ENCODE data around the gene CRACR2B.
A peak's percentile ranks its signal among the peaks of the same experiment; 100 is the strongest.

The CRACR2B gene

GRCh38 chr11:811446-812245 is 16.1 kb upstream of the CRACR2B start:
- no peak for DNase-seq

GRCh38 chr11:812390-812789 is 15.3 kb upstream of the CRACR2B start:
- DNase-seq: no peak

GRCh38 chr11:813072-813455 is 14.7 kb upstream of the CRACR2B start:
- no peak for DNase-seq

- DNase-seq: no peak
These were observed 14.1 kb upstream of the CRACR2B start for GRCh38 chr11:813456-814096.

- no peak for DNase-seq
These were observed 11.9 kb upstream of the CRACR2B start for GRCh38 chr11:815675-816432.

- DNase-seq: no peak
These were observed 11.3 kb upstream of the CRACR2B start for GRCh38 chr11:816433-816779.

- no peak for DNase-seq
These were observed 9.2 kb upstream of the CRACR2B start, which contains the start of gene PNPLA2 for GRCh38 chr11:818396-819128. Gene PNPLA2 (plus strand): TSS chr11:818914. CDS start chr11:819719, 805 bp downstream.

- DNase-seq: peak; percentile 94
These were observed 8.4 kb upstream of the CRACR2B start for GRCh38 chr11:819129-819931.

GRCh38 chr11:819943-820649 is 7.6 kb upstream of the CRACR2B start:
- peak; percentile 96 for DNase-seq

GRCh38 chr11:820655-821511 is 6.8 kb upstream of the CRACR2B start:
- no peak for DNase-seq

- DNase-seq: no peak
These were observed 6.0 kb upstream of the CRACR2B start for GRCh38 chr11:821512-822371.

- no peak for DNase-seq
These were observed 4.1 kb upstream of the CRACR2B start for GRCh38 chr11:823441-824291.

GRCh38 chr11:824292-824880 is 3.3 kb upstream of the CRACR2B start:
- no peak for DNase-seq

GRCh38 chr11:824942-825341 is 2.8 kb upstream of the CRACR2B start:
- DNase-seq: no peak

GRCh38 chr11:825366-826226 is 2.1 kb upstream of the CRACR2B start:
- DNase-seq: no peak

- DNase-seq: no peak
These were observed 1.5 kb upstream of the CRACR2B start for GRCh38 chr11:826227-826621.

- no peak for DNase-seq
These were observed 928 bp upstream of the CRACR2B start for GRCh38 chr11:826836-827145.
